ENCODE data around the gene DLL1.
"Not testable (repeated sequence)": the region's sequence is repeated elsewhere in the genome, so short reads cannot be mapped to it uniquely, and the experiment has no call there.

The DLL1 gene

GRCh38 chr6:170266061-170266825 is 24.6 kb downstream of the DLL1 start:
- DNase-seq (ENCODE audit: low spot score) = no peak

- DNase-seq (ENCODE audit: low spot score) = no peak
Observed at GRCh38 chr6:170265655-170266054, 25.2 kb downstream of the DLL1 start.

GRCh38 chr6:170264644-170265043 is 26.2 kb downstream of the DLL1 start:
- DNase-seq (ENCODE audit: low spot score) = not testable (repeated sequence)

- DNase-seq (ENCODE audit: low spot score) = no peak
Observed at GRCh38 chr6:170264086-170264485, 26.8 kb downstream of the DLL1 start.

GRCh38 chr6:170263410-170263809 is 27.5 kb downstream of the DLL1 start:
- DNase-seq (ENCODE audit: low spot score) = no peak

- DNase-seq (ENCODE audit: low spot score) = no peak
Observed at GRCh38 chr6:170262489-170263088, 28.3 kb downstream of the DLL1 start.

- DNase-seq (ENCODE audit: low spot score) = no peak
Observed at GRCh38 chr6:170261643-170262488, 29.0 kb downstream of the DLL1 start.

GRCh38 chr6:170260686-170261085 is 30.2 kb downstream of the DLL1 start:
- DNase-seq (ENCODE audit: low spot score) = no peak

GRCh38 chr6:170259278-170259677 is 31.6 kb downstream of the DLL1 start:
- DNase-seq (ENCODE audit: low spot score) = no peak

- no peak for DNase-seq (ENCODE audit: low spot score)
Observed at GRCh38 chr6:170258407-170258806, 32.5 kb downstream of the DLL1 start.

- DNase-seq (ENCODE audit: low spot score) = no peak
Observed at GRCh38 chr6:170257376-170257775, 33.5 kb downstream of the DLL1 start.

GRCh38 chr6:170256641-170257040 is 34.2 kb downstream of the DLL1 start:
- DNase-seq (ENCODE audit: low spot score) = no peak

GRCh38 chr6:170255426-170256125 is 35.3 kb downstream of the DLL1 start:
- DNase-seq (ENCODE audit: low spot score) = no peak

- DNase-seq (ENCODE audit: low spot score) = no peak
Observed at GRCh38 chr6:170254315-170255213, 36.3 kb downstream of the DLL1 start.

GRCh38 chr6:170253910-170254269 is 37.0 kb downstream of the DLL1 start:
- no peak for DNase-seq (ENCODE audit: low spot score)

- DNase-seq (ENCODE audit: low spot score) = no peak
Observed at GRCh38 chr6:170253226-170253909, 37.5 kb downstream of the DLL1 start.

GRCh38 chr6:170251776-170252571 is 38.9 kb downstream of the DLL1 start:
- DNase-seq (ENCODE audit: low spot score) = no peak

GRCh38 chr6:170250981-170251775 is 39.7 kb downstream of the DLL1 start:
- no peak for DNase-seq (ENCODE audit: low spot score)

- no peak for DNase-seq (ENCODE audit: low spot score)
Observed at GRCh38 chr6:170250455-170250854, 40.4 kb downstream of the DLL1 start.

Measured in hematopoietic multipotent progenitor cell treated with erythropoietin and hydrocortisone succinate and interleukin-3 and kit ligand, for 17 days (in vitro differentiated cells).